Measurements from ENCODE around the gene SORBS2.
"Not testable (repeated sequence)": the region's sequence is repeated elsewhere in the genome, so short reads cannot be mapped to it uniquely, and the experiment has no call there.

SORBS2 gene

DNA sequence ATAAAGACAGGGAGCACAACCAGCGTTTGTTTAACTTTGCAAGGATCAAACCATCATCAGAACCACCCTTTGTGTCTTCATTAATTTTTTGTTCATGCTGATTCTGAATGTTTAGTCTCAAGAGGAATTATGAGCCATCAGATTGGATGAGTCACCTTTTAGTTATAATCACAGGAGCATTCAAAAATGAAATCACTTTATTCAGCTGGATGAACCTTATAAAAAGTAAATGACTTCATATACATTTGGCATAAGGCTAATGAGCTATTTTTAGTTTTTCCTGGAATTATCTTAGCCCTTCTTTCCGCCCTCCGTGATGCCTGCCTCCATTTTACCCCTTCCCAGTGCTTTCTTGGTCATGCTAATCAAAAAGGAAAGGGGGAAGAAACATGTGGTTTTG lies 103.6 kb downstream of the SORBS2 start:
- no peak for DNase-seq

- DNase-seq: not testable (repeated sequence)
These were observed 104.4 kb downstream of the SORBS2 start for GRCh38 chr4:185707622-185708021.

DNA sequence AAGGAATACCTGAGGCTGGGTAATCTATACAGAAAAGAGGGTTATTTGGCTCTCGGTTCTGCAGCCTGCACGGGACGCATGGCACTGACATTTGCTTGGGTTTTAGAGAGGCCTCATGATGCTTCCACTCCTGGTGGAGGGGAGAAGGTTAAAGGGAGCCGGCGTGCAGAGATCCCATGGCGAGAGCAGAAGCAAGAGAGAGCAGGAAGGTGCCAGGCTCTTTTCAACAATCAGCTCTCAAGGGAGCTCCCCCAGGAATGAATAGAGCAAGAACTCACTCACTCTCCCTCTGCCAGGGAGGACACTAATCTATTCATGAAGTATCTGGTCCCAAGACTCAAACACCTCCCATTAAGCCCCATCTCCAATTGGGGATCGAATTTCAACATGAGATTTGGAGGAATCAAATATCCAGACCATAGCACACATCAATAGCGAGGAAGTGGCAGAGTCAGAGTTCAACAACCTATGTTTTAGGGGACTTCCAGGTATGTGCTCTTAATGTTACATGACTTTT lies 109.8 kb downstream of the SORBS2 start:
- DNase-seq: no peak

GRCh38 chr4:185700630-185701029 lies 111.4 kb downstream of the SORBS2 start:
- no peak for DNase-seq

DNA sequence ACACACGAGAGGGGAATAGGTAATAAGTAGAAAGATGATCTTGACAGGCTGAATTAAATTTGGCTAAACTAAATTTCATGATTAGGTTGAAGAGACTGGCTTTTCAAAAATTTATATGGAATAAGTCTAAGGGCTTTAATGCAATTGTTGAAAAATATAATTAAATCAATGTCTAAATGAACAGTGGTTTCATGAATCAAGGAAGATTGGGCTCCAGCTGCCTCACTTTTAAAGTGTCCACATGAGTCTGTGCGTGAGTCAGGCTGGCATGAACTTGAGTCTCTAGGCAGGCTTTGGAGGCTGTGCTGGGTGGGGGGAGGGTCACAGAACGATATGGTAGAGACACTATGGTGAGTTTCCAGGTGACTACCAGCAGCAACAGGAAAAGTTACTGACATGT lies 111.9 kb downstream of the SORBS2 start:
- DNase-seq: no peak

- DNase-seq: no peak
These were observed 114.5 kb downstream of the SORBS2 start for GRCh38 chr4:185697488-185697887.

DNA sequence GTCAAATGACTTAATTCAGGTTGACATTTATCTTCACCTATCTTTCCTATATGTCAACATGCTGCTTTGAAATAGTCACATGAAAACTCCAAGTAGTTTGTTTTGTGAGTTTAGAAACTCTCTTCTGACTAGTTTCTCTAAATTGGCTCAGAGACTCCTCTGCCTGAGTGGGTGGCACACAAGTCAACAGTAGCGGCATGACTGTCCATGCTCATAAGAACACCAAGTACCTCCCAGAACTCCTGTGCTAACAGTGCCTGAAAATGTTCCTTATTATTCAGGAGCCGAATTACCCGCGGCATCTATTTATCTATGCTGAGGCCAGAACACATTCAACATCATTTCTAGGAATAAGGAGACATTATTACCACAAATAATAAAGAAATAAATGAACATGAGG lies 116.3 kb downstream of the SORBS2 start:
- no peak for DNase-seq

- no peak for DNase-seq
These were observed 118.3 kb downstream of the SORBS2 start for GRCh38 chr4:185693548-185694215.

DNA sequence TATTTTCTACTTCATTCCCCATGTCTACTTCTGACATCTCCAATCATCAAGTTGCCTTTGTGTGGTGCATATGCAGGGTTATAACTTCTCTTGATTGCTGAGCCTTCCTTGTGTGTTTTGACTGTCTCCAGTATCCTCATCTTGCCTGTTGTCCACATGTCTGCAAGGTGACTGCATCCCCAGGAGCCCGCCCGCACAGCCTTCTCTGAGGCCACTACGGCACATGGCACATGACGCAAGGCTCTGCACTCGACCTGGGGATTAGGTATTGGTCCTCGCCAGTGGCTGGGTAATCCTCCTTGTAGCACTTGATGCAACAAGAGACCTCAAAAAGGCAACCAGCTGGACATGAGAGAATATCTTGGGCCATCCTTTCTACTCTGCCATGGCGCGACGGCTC lies 122.6 kb downstream of the SORBS2 start:
- DNase-seq: no peak

GRCh38 chr4:185685804-185686203 lies 126.2 kb downstream of the SORBS2 start:
- no peak for DNase-seq

- no peak for DNase-seq
These were observed 128.1 kb downstream of the SORBS2 start for GRCh38 chr4:185683896-185684295.

DNA sequence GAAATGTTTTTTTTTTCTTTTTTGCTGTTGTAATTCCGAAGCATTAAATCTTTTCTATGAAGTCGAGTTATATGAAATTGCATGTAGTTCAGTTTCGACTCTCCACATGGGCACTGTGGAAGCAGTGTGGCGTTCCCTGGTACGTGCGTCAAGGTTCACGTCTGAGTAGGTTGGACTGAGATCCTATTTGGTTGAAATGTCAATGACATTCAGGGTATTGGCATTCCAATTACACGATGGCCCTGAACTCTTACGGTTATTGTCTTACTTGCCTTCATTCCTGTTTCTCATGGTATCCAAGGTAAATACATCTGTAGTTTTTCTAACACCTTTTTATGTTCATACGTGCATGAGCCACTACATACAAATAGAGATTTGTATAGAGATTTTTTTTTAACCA lies 128.8 kb downstream of the SORBS2 start:
- DNase-seq: no peak

GRCh38 chr4:185682236-185682635 lies 129.8 kb downstream of the SORBS2 start:
- DNase-seq: no peak

DNA sequence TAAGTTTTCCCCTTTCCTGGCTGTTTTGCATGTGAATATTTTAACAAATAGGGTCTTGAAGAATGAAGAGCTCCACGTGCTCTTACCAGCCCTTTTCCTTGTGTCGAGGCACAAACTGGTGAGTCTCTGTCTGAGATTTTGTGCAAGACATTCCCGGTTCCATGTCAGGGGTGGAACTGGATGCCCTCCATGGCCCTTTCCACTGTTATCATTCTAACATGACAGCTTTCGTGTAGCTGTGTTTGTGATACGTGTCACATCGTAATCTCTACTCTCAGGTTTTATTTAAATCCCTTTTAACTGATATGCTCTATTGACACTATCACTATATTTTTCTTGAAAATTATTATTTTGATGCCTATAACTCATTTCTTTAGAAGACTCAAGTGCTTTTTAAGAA lies 130.4 kb downstream of the SORBS2 start:
- DNase-seq: no peak

DNA sequence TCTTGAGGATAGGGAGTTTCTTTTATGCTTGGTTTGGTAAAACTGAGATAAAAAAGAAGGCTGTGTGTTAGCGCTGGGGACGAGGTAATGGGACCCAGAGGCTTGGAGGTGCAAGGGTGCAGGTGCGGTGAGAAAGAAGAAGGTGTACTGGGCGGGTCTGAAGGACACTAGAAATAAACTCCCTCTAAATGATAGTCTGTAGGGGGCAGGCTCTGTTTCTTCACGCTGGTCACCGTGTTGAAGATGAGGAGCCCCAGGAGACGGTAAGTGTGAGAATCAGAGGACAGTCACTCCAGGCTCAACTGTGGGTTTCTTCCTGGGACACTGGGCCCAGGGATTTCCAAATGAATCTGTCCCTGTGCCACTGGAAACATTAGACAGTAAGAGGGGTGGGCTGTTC lies 131.4 kb downstream of the SORBS2 start:
- no peak for DNase-seq

DNA sequence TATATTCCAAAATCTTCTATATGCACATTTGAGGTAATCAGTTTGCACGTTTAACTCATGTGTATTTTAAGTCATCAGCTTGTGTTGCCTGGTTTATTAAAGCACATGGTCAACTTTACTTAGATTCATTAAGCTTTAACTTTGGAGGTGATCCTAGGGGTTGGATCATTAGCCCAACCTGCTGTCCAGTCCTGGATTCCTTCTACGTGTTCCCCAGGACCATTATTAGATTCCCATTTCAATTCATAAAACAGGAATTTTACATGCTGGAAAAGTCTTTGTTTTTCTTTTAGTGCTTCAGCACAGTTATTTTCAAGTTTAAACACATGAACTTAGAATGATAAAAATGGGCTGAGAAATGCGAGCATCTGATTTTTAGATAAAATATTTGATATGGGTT lies 132.5 kb downstream of the SORBS2 start:
- DNase-seq: no peak

- DNase-seq: no peak
These were observed 134.2 kb downstream of the SORBS2 start for GRCh38 chr4:185677637-185678314.

DNA sequence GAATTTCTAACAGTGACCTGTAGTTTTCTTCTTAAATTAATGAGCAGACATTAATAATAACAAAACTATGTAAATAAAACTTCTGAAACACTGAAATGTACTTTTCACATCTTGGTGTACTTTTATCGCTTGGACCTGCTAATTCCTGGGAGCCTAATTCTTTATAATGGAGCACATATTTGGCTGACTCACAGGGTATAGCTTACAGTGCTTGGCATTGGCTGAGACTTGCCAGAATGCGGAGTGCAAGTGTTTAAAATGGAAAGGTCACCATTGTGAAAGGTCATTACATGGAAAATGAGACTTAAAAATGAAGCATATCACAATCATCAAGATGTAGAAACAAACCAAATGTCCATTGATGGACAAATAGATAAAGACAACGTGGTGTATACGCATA lies 139.4 kb downstream of the SORBS2 start:
- no peak for DNase-seq

- no peak for DNase-seq
These were observed 139.8 kb downstream of the SORBS2 start for GRCh38 chr4:185672151-185672550.

- DNase-seq: no peak
These were observed 140.5 kb downstream of the SORBS2 start for GRCh38 chr4:185671496-185671895.

DNA sequence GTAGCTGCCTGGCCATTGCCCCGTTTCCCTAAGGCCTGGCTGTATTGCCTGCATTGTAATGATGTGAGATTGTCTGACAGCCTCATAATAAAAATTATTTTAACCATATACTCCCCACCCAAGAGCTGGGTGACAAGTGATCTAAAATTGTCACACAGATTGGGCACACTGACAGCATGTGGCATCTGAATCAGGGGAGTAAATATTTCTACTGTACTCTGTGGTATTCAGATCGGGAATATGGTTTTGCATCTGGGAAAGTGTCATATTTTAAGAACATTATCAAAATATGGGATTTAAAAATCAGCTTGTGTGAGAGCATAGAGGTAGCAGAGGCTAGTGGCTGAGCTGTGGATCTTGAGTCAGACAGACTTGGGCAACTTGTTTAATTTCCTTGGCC lies 140.9 kb downstream of the SORBS2 start:
- DNase-seq: no peak

DNA sequence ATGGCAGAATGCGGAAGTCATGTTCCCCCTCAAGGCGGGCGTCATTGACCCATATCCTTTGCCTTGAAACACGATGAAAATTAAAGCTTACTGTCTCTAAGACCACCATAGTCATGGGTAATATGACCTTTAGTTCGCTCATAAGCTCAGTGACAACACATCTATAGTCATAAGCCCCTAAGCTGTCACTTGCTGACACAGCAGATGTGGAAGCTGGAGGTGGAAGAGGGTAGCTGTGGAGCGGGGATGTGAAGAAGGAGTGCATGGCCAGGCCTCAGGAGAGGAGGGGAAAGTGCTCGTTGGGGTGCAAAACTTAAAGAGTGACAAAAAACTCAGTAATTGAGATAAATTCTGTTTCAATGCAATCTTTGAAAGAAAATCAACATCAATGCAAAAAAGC lies 142.7 kb downstream of the SORBS2 start:
- DNase-seq: no peak

GRCh38 chr4:185666156-185666555 lies 145.8 kb downstream of the SORBS2 start:
- no peak for DNase-seq

DNA sequence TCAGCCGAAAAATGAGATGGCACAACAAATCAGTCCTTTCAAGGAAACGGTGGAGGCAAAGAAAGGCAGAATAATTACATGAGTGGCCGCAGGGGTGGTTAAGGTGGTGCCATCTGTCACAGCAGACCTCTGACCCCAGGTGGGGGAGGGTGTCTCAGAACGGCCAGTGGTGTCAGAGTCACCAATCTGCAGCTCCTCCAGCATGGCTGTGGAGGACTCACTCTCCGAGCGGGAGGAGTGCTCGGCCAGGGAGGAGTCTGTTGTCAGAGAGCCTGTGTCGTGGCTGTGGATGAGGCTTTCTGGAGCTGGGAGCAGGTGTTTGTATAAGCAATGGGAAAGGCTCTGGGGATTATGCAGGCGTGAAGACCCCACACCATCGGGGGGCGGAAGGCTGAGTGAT lies 146.3 kb downstream of the SORBS2 start:
- no peak for DNase-seq

DNA sequence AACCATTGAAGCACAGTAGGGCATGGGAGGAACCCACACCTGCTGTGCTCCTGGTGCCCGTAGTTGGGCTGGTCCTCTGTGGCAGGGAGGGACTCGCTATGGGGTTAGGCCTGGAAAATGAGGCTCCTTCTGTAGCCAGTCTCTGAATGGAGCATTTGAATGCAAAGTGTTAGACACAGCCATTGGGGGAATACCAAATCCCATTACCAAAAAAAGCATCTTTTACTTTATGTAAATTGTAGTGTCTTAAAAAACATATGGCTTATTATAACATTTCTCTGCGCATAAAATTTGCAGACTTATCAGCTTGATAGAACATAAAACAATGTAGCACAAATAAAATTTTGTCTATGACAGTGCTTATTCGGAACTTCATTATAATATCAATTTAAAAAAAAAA lies 147.5 kb downstream of the SORBS2 start:
- no peak for DNase-seq

All from NCI-H226 (cell line).